Midbrain (tissue), 1 donor: Measurements from ENCODE around the gene LRP2.
A peak's percentile ranks its signal among the peaks of the same experiment; 100 is the strongest.
"Not testable (repeated sequence)": the region's sequence is repeated elsewhere in the genome, so short reads cannot be mapped to it uniquely, and the experiment has no call there.

Experiments used
- DNase-seq: peaks from one replicate; lab custom pipeline; 2025; lab: John Stamatoyannopoulos, UW

LRP2 gene

GRCh38 chr2:169175112-169175511, 187.2 kb downstream of the LRP2 start:
- no peak for DNase-seq

DNA sequence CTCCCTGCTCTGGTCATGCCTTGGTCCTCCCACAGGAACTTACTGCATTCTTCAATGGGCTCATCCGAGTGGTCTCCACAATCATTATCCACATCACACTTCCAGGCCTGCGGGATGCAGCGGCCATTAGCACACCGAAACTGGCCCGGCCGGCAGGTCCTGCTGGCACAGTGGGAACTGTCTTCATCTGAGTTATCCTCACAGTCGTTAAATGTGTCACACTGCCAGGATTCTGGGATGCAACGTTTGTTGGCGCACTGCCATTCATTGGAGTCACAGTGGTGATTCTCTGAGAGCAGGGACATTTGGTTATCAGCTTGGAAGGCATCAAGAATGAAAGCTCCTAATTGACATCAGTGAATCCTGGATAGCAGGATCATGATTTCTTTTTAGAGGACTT, 188.5 kb downstream of the LRP2 start:
- no peak for DNase-seq

DNA sequence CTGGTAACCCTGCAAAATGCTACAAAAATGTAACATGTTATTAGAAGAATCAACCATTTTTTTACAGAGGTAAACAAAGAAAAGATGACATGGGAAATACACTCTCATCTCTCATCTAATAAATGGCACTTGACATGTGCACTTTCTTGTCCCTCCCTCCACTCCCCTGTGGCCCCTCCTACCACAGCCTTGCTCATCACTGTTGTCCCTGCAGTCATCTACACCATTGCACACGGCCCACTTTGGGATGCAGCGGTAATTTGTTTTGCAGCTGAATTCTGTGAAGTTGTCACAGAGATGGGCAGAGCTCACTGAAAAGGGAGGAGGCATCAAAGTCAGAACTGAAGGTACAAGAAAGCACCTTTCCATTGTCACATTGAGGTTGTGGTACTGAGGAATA, 189.4 kb downstream of the LRP2 start:
- no peak for DNase-seq

DNA sequence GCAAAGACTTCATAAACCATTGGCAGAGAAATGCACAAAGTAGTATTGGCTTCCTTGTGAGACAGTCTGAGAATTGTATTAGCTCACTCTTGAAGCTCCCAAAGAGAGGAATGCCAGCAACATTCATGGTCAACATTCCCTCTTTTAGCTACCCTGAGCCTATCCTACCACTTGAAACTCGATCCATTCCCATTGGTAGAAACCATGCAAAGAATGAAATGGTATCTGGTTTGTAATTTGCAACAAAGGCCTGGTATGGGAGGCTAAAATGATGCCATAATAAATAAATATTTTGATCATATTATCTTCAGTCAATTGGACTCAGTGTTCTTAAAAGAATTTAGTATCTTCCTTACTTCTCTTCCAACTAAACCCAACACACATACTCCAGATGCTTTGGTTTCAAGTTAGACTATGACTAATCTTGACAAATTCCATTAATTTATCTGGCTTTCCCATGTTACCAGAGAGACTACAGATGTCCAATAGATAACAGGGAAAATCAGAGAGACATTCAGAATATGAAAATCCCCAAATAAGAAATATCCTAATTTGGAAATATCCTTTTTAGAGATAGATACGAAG, 190.1 kb downstream of the LRP2 start:
- DNase-seq = no peak

GRCh38 chr2:169165791-169166190, 196.5 kb downstream of the LRP2 start:
- no peak for DNase-seq

DNA sequence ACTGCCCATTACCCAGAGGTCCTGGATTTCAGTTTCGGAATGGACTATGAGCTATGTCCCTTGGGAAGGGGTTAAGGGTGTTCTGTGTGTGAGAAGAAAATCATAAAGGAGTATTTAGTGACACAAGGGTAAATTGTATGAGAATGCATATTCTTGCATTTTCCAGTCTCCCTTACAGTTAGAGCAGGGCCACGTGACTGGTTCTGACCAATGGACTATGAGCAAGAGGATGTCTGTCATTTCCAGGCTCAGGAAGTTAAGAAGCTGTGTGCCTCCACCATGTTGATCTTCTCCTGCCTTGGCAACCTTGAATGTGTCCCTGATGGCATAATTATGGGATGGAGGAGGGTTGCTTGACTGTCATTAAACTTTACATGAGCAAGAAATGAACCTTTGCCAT, 198.0 kb downstream of the LRP2 start:
- no peak for DNase-seq

- no peak for DNase-seq
These were observed 199.7 kb downstream of the LRP2 start for GRCh38 chr2:169162613-169163012.

DNA sequence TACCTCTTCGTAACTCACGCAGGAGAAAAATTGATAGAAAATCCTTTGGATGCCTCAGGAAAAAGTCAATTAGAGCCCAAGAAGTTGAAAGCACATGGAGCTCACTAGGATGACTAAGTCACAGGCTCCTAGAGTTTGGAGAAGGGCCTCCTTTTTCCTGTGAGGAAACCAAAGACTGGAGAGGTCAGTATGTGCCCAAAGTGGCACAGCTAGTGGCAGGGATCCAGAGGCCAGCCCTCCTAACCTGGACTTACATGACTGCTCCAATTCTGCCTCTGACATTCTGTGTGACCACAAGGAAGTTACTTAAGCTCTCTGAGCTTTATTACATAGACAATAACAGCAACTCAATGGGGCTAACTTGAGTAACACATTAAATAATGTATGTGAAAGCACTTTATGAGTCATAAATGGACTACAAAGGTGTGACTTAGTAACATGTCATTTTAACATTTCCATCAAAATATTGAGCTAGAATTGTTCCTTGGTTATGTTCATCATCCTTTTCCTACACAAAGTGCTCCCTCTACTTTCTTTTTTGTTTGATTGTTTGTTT, 201.3 kb downstream of the LRP2 start:
- DNase-seq = no peak

DNA sequence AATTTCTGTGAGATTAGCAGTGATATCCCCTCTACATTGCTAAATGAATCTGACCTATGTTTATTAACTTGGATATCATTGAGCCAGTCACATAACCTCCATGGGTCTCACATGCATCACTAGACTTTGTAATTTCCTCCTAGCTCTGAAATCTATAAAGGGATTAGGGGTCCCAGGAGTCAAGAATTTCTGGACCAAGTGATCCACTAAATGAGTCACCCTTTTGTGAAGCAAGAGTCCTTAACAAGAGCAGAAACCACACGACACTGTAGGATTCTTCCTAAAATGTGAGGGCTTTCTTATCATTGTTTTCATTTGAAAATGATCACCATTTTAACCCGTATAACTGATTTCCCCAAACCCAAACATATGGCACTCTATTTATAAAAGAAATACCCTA, 202.6 kb downstream of the LRP2 start:
- DNase-seq = no peak

DNA sequence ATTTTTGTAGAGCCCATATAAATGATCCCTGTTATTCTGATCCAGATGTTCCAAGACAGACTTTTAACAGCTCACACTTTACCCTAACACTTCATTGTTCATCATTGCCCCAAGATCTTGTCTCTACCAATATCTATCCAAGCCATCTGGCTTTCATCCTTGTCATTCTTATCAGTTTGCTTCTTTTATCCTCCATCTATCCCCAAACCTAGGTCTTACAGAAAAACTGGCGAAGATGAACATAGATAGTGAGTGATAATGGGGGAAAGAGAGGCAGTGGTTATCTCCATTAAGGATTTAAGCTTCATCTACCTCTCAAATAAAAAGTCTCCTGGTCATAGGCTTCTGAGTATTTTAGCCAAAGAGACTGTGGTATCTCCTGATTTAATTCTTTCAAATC, 203.5 kb downstream of the LRP2 start:
- no peak for DNase-seq

DNA sequence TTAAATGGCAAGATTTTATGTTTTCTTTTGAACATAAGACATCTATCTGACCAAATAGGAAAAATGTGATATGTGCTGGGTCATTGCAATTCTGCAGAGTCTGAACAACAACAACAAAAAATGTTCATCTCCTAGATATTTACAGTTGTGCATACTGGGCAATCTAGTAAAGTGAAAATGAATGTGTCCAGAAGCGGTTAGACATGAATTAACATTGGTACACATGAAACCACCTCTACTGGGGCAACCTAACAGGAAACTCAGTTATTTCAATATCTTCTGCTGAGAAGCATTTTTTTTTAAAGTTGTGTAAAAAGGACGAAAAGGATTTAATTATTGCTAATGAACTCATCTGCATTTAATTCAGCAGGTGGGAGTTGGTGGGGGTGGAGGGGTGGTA, 216.1 kb downstream of the LRP2 start:
- DNase-seq = no peak

GRCh38 chr2:169143998-169144397, 218.3 kb downstream of the LRP2 start:
- no peak for DNase-seq

GRCh38 chr2:169141713-169142352, 220.5 kb downstream of the LRP2 start:
- peak; percentile 43 for DNase-seq

DNA sequence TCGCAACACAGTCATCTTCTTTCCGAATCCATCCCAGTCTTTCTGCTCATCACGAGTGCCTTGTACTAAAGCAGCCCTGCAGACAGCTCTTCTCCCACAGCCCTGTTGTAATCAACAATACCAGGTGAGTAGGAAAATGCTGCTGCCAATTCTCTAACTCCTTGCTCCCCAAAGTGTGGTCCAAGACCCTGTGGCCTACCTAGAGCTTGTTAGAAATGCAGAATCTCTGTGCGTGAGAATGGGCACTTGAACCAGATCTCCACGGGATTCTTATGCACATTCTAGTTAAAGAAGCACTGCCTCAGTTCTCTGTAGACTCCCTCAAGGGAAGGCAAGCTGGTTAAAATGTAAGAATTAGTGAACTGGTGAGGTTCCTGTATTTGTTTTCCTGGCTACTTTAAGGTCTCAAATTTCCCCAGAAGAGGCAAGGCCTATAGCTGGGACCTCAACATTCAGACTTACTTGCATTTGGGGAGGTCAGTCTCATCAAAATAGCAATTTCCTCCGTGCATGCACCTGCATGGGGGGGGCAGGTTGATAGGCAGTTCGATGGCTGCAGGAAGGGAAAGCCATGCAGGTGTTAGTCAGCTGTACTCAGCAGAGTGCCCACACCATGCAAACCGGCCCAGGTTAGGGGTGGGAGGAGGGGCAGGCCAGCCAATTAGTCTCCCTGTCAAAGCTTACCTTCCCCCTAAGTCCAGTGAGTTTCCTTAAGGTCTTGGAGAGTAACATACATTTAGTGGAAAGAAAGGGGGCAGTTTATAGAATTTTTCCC, 222.2 kb downstream of the LRP2 start:
- DNase-seq = no peak

DNA sequence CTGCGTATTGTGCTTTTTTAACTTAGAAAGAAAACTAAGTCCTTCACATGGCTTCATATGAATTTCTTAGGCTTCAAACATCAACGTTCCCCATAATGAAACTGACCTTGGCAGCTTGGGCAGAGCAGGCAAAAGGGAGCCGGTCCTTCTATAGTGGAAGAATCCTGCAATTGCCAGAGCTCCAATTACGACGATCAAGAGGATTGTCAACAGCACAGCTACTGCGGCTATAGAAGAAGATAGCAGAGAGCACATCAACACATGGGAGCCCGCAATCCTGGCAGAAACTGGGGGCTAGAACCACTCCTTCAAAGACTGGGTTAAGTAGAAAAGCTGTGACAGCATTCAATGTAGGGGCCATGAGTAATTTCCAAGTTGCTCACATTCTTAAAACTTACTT, 223.2 kb downstream of the LRP2 start:
- DNase-seq = no peak

DNA sequence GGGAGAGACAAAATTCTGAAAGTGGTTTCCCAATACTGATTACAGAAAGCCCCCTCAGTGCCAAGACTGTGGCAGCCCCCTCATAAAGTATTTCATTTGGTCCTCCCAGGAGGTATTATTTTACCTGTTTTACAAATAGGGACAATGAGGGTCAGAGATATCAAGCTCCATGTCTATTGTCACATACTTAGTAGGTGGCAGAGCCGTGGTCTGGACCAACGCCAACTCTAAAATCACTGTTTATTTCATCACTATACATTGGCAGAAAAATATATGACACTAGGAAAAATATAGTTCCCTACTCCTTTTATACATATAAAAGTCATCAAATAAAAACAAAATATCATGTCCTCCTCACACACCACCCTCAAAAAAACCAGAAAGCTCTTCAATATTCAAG, 224.4 kb downstream of the LRP2 start:
- no peak for DNase-seq

GRCh38 chr2:169136885-169137534, 225.3 kb downstream of the LRP2 start:
- no peak for DNase-seq

DNA sequence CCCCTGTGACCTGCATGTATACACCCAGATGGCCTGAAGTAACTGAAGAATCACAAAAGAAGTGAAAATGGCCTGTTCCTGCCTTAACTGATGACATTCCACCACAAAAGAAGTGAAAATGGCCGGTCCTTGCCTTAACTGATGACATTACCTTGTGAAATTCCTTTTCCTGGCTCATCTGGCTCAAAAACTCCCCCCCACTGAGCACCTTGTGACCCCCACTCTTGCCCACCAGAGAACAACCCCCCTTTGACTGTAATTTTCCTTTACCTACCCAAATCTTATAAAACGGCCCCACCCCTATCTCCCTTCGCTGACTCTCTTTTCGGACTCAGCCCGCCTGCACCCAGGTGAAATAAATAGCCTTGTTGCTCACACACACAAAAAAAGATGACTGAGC, 225.9 kb downstream of the LRP2 start:
- DNase-seq = not testable (repeated sequence)

- not testable (repeated sequence) for DNase-seq
These were observed 228.1 kb downstream of the LRP2 start for GRCh38 chr2:169134272-169134671.

DNA sequence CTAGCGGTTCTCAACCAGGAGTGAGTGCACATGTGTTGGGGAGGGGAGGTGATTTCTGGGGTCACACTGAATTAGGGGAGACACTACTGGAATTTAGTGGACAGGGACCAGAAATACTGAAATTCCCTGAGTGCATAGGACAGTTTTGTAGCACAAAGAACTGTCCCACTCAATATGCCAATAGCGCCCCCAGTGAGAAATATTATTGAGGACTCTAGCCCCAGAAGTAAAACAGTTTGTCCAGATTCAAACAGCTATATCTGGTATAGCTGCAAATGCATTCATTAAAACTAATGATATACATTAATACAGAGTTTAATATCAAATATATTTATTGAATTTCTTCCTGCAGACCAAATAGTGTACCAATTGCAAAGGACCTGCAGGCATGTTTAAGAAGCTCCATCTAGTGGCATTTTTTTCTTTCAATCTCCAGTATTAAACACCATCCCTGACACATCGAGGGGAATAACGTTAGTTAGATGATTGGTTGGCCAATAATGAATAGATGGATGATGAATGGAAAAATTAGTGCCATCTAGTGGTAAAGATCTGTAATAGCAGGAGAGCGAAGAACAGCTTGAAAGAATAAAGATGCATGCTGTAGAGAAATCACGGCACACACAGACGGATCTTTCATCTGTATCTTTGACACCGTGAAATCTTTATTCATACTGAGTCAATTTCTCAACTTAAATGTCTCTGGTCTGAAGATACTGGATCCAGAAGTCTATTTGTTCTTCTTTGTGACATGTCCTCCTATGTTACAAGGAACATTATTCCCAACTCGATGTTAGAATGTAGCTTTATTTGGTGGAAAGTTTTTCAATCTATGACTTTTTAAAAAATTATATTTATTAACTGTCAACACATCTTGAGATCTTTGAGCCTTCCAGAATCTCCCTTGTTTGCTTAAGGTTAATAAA, 230.5 kb downstream of the LRP2 start:
- peak; percentile 63 for DNase-seq

DNA sequence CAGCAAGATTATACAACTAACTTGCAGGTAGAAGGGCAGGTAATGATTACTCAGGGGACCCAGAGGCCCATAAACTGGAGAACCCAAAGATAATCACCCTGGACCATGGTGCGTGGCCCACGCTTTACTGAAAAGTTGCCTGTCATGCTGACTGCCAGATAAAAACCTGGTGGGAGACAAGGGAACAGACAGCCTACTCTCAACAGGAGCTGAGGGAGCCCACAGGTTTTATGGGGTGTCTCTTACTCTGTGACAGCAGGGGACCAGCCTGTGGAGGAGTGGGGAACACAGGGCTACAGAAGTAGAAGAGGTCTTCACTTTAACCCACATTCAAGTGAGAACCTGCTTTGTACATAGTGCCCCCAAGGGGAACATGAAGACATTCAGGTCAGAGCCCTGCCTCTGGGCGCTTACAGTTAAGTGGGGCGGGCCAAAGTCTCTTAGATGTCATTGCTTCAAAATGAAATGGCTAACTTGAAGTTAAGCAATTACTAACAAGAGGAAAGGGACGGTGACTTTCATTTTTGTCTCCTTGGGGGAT, 232.6 kb downstream of the LRP2 start:
- no peak for DNase-seq
